AG09309 (cell line): ENCODE measurements around the gene SCG3.

Experiments used
- DNase-seq: peaks from one replicate; pipeline ENCODE4 v3.0.0-alpha.2; 2010; ENCODE audit warnings: low read depth
- H3K4me3 ChIP-seq: 2 replicates; pipeline ENCODE4 v1.5.1; 2011; ENCODE audit warnings: mild to moderate bottlenecking, low read depth, low read length, moderate library complexity; ENCODE audit not compliant: control insufficient read depth
- CTCF ChIP-seq: IDR thresholded peaks from 2 replicates; pipeline ENCODE4 v1.5.1; 2011; ENCODE audit warnings: mild to moderate bottlenecking, low read depth, low read length, inconsistent platforms; ENCODE audit not compliant: insufficient read depth, control insufficient read depth; ENCODE audit errors: missing control alignments

Gene SCG3

GRCh38 chr15:51750186-51750585 lies 68.9 kb downstream of the SCG3 start:
- no peak for TF ChIP-seq CTCF
- DNase-seq, result no peak
- H3K4me3 ChIP-seq, result no peak overlapping the region

GRCh38 chr15:51750792-51751696 lies 69.7 kb downstream of the SCG3 start, which contains the start of gene TMOD2:
TMOD2 (plus strand) TSS chr15:51751597; CDS start chr15:51766442, 14,845 bp downstream.
- no peak for DNase-seq
- H3K4me3 ChIP-seq, result peak within 1 kb of the TSS; percentile 45
- no peak for TF ChIP-seq CTCF

GRCh38 chr15:51751697-51752683 lies 70.7 kb downstream of the SCG3 start:
- H3K4me3 ChIP-seq, result peak overlapping the region; percentile 45
- DNase-seq, result no peak
- no peak for TF ChIP-seq CTCF

GRCh38 chr15:51752888-51753287 lies 71.6 kb downstream of the SCG3 start:
- no peak overlapping the region for H3K4me3 ChIP-seq
- no peak for DNase-seq
- TF ChIP-seq CTCF, result no peak

- DNase-seq, result no peak
- H3K4me3 ChIP-seq, result no peak overlapping the region
- no peak for TF ChIP-seq CTCF
These were observed 73.0 kb downstream of the SCG3 start for GRCh38 chr15:51754267-51754666.

- no peak for TF ChIP-seq CTCF
- DNase-seq, result no peak
- H3K4me3 ChIP-seq, result no peak overlapping the region
These were observed 74.5 kb downstream of the SCG3 start for GRCh38 chr15:51755790-51756189.
